Erythroblast (primary cell): ENCODE measurements around the gene VSX1.

Source experiments
- GATA1 ChIP-seq: IDR thresholded peaks from 2 replicates; pipeline ENCODE4 v1.6.1; 2011; ENCODE audit warnings: low read depth, mild to moderate bottlenecking, control low read depth, low read length, moderate library complexity
- POLR2A ChIP-seq: IDR thresholded peaks from 2 replicates; pipeline ENCODE4 v1.6.1; 2011; ENCODE audit warnings: mild to moderate bottlenecking, low read length

GRCh38 chr20:25041813-25042530, 40.0 kb downstream of the VSX1 start:
- TF ChIP-seq POLR2A (no peak), GATA1 (no peak)
